ENCODE data around the gene TIMM21.

DNA sequence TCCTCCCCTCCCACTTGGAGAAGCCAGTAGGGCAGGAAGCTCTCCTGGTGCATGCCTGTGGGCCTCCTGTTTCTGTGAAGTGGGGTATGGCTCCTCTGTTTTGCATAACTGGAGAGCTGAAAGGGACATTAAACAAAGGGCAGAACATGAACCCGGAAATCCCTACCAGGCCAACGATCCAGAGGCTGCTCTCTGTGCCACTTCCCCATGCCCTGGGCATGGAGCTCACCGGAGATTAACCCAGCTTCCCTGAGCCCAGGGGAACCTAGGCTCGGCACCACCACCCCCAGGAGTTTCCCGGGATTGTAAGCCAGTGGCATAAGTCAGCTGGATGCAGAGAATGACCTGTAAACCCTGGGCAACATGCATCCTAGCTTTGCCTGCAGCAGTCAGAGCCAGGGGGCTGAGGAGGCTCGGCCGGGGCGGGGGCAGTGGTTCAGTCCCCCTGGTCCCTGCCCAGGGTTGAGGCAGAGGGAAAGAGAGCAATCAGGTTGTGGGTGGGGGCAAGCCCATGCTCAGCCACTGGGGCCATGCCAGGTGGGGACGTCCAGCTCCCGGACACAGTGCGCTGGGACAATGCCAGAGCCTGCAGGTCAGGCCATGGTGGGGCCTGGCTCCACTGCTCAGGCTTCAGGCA, 49.5 kb downstream of the TIMM21 start:
- TF ChIP-seq, protein P1, sequence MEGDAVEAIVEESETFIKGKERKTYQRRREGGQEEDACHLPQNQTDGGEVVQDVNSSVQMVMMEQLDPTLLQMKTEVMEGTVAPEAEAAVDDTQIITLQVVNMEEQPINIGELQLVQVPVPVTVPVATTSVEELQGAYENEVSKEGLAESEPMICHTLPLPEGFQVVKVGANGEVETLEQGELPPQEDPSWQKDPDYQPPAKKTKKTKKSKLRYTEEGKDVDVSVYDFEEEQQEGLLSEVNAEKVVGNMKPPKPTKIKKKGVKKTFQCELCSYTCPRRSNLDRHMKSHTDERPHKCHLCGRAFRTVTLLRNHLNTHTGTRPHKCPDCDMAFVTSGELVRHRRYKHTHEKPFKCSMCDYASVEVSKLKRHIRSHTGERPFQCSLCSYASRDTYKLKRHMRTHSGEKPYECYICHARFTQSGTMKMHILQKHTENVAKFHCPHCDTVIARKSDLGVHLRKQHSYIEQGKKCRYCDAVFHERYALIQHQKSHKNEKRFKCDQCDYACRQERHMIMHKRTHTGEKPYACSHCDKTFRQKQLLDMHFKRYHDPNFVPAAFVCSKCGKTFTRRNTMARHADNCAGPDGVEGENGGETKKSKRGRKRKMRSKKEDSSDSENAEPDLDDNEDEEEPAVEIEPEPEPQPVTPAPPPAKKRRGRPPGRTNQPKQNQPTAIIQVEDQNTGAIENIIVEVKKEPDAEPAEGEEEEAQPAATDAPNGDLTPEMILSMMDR (IDR thresholded peaks at IDR 0.05) = no peak
- no peak for TF ChIP-seq TCF7L2 (IDR thresholded peaks at IDR 0.05; ENCODE audit: low read depth, low read length)
- TF ChIP-seq POLR2AphosphoS5 (IDR thresholded peaks at IDR 0.05; ENCODE audit: low read depth, low read length) = no peak
- TF ChIP-seq, protein P2, sequence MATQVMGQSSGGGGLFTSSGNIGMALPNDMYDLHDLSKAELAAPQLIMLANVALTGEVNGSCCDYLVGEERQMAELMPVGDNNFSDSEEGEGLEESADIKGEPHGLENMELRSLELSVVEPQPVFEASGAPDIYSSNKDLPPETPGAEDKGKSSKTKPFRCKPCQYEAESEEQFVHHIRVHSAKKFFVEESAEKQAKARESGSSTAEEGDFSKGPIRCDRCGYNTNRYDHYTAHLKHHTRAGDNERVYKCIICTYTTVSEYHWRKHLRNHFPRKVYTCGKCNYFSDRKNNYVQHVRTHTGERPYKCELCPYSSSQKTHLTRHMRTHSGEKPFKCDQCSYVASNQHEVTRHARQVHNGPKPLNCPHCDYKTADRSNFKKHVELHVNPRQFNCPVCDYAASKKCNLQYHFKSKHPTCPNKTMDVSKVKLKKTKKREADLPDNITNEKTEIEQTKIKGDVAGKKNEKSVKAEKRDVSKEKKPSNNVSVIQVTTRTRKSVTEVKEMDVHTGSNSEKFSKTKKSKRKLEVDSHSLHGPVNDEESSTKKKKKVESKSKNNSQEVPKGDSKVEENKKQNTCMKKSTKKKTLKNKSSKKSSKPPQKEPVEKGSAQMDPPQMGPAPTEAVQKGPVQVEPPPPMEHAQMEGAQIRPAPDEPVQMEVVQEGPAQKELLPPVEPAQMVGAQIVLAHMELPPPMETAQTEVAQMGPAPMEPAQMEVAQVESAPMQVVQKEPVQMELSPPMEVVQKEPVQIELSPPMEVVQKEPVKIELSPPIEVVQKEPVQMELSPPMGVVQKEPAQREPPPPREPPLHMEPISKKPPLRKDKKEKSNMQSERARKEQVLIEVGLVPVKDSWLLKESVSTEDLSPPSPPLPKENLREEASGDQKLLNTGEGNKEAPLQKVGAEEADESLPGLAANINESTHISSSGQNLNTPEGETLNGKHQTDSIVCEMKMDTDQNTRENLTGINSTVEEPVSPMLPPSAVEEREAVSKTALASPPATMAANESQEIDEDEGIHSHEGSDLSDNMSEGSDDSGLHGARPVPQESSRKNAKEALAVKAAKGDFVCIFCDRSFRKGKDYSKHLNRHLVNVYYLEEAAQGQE (IDR thresholded peaks at IDR 0.05; ENCODE audit: insufficient read depth in 1 of 2, low read depth in 2 of 2, low read length in 1 of 2) = no peak
- no peak for TF ChIP-seq SIN3A (IDR thresholded peaks at IDR 0.05; ENCODE audit: borderline replicate concordance, insufficient read depth, low read depth, low read length)
